Panc1 (cell line): ENCODE data around the gene TBX4. TPM values are rescaled to one million over a fixed set of nuclear protein-coding genes. Genes with fewer than 3 reads are reported as not detected.

ENCODE experiments used
- ATAC-seq: fragments of 200-7000 bp; cut with Tn5 transposase; 2 replicates; pipeline ENCODE4 v1.9.1; 2020; ENCODE audit warnings: mild to moderate bottlenecking, moderate library complexity
- BruUV-seq: library from RNA; stranded (reverse); fragments of 400-500 nt; replicated peaks from 2 replicates; lab custom pipeline; 2021; lab: Mats Ljungman, UMichigan
- CTCF ChIA-PET: fragments of 300-600 bp; sonication (Branson Sonifier 250); formaldehyde crosslinking; loops from one replicate; lab custom pipeline; 2022; ENCODE audit warnings: antibody characterized with exemption; lab: Charles Lee
- POLR2A ChIA-PET: fragments of 300-600 bp; sonication (Branson Sonifier 250); formaldehyde crosslinking; loops from one replicate; lab custom pipeline; 2022; ENCODE audit warnings: antibody characterized with exemption; lab: Charles Lee
- DNase-seq: peaks from one replicate; pipeline ENCODE4 v3.0.0-alpha.2; 2010; ENCODE audit warnings: low read depth, low spot score
- H3K27ac ChIP-seq: 2 replicates; pipeline ENCODE4 v1.5.1; 2011; ENCODE audit warnings: mild to moderate bottlenecking, low read length, inconsistent platforms
- H3K27me3 ChIP-seq: fragments of 200-500 bp; sonication (Bioruptor generic); 2 replicates; pipeline ENCODE4 v1.6.0; 2014; ENCODE audit warnings: low read length, inconsistent platforms; ENCODE audit not compliant: control insufficient read depth, insufficient read depth
- H3K36me3 ChIP-seq: fragments of 200-500 bp; sonication (Bioruptor generic); 2 replicates; pipeline ENCODE4 v1.5.1; 2014; ENCODE audit warnings: inconsistent platforms, mild to moderate bottlenecking, low read length, moderate library complexity; ENCODE audit not compliant: control insufficient read depth, insufficient read depth
- H3K4me1 ChIP-seq: 2 replicates; pipeline ENCODE4 v1.5.1; 2011; ENCODE audit warnings: inconsistent platforms, mild to moderate bottlenecking, low read length, moderate library complexity; ENCODE audit not compliant: control insufficient read depth, insufficient read depth
- H3K4me3 ChIP-seq, 2 experiments: 2 replicates each; pipeline ENCODE4 v1.5.1; 2011 to 2012; ENCODE audit warnings: low read depth in 2 of 2, low read length in 2 of 2, mild to moderate bottlenecking in 2 of 2, inconsistent platforms in 1 of 2, moderate library complexity in 1 of 2
- H3K9me3 ChIP-seq: fragments of 200-500 bp; sonication (Bioruptor generic); 2 replicates; pipeline ENCODE4 v1.5.1; 2014; ENCODE audit warnings: low read depth, mild to moderate bottlenecking, inconsistent platforms, low read length, moderate library complexity; ENCODE audit not compliant: control insufficient read depth, insufficient read depth
- POLR2AphosphoS5 ChIP-seq: IDR thresholded peaks from 2 replicates; pipeline ENCODE4 v1.6.1; 2012; ENCODE audit warnings: mild to moderate bottlenecking, low read depth, low read length, moderate library complexity
- SIN3A ChIP-seq: IDR thresholded peaks from 2 replicates; pipeline ENCODE4 v1.6.1; 2012; ENCODE audit warnings: low read depth, mild to moderate bottlenecking, low read length, moderate library complexity, borderline replicate concordance; ENCODE audit not compliant: insufficient read depth
- TCF7L2 ChIP-seq: IDR thresholded peaks from 2 replicates; pipeline ENCODE4 v1.6.1; 2011; ENCODE audit warnings: mild to moderate bottlenecking, low read depth, low read length, inconsistent platforms
- in situ Hi-C: cut with HindIII; loops from 2 replicates; pipeline ENCODE4 v1.10.0; 2016; ENCODE audit warnings: low sequenced_read_pairs, low pct_unique_long_range_greater_than_20kb
- intact Hi-C: fragments of 100-400 bp; cut with micrococcal nuclease; formaldehyde crosslinking; loops from one replicate; pipeline ENCODE4 v1.10.0; 2022; ENCODE audit not compliant: unreplicated experiment
- total RNA-seq: library from RNA; stranded (reverse); gene quantifications from one replicate; pipeline ENCODE4 v1.2.1, GENCODE V29; 2021; ENCODE audit not compliant: unreplicated experiment
- TF ChIP-seq, protein P1 (sequence below): fragments of 450-650 bp; IDR thresholded peaks from 2 replicates; pipeline ENCODE4 v1.5.1; 2017; ENCODE audit warnings: mild to moderate bottlenecking
- TF ChIP-seq, protein P2 (sequence below), 2 experiments: IDR thresholded peaks; 2 replicates each; pipeline ENCODE4 v1.6.1; 2011 to 2012; ENCODE audit warnings: low read depth in 2 of 2, control low read depth in 1 of 2, low read length in 1 of 2, mild to moderate bottlenecking in 1 of 2, moderate library complexity in 1 of 2; ENCODE audit not compliant: insufficient read depth in 1 of 2

TBX4 gene
- total RNA-seq, 1 experiment from 2014 or later: not detected

DNA sequence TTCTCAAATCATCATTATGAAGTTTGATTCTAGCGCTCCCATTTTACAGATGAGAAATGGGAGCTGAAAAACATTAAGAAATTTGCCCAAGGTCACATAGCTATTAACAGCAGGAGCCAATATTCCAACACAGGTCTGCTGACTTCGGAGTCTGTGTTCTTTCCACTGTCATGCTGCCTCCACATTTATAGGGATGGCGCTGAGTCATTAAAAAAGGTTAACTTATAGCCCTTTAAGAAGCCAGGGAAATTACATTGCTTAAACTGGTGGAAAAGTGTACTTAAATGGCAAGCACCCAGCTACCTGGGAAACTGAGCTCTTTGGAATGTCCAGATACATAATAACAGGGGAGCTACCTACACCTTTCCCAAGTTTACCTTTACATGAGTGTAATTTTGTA is 65.0 kb downstream of the TBX4 start:
- Histone ChIP-seq H3K36me3 (no peaks in the 10 kb centered on the region), H3K4me3 (no peak overlapping the region), H3K4me1 (peaks cover 3% of the 10 kb centered on the region; the same call in 1 of the 2 replicates), H3K27ac (no peak overlapping the region), H3K27me3 (no peaks in the 10 kb centered on the region), H3K9me3 (no peaks in the 10 kb centered on the region)
- intact Hi-C loops (no loop called here), in situ Hi-C loops (no loop called here)
- TF ChIP-seq SIN3A (no peak), TCF7L2 (no peak), POLR2AphosphoS5 (no peak)
- TF ChIP-seq, protein P1, sequence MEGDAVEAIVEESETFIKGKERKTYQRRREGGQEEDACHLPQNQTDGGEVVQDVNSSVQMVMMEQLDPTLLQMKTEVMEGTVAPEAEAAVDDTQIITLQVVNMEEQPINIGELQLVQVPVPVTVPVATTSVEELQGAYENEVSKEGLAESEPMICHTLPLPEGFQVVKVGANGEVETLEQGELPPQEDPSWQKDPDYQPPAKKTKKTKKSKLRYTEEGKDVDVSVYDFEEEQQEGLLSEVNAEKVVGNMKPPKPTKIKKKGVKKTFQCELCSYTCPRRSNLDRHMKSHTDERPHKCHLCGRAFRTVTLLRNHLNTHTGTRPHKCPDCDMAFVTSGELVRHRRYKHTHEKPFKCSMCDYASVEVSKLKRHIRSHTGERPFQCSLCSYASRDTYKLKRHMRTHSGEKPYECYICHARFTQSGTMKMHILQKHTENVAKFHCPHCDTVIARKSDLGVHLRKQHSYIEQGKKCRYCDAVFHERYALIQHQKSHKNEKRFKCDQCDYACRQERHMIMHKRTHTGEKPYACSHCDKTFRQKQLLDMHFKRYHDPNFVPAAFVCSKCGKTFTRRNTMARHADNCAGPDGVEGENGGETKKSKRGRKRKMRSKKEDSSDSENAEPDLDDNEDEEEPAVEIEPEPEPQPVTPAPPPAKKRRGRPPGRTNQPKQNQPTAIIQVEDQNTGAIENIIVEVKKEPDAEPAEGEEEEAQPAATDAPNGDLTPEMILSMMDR: no peak
- TF ChIP-seq, protein P2, sequence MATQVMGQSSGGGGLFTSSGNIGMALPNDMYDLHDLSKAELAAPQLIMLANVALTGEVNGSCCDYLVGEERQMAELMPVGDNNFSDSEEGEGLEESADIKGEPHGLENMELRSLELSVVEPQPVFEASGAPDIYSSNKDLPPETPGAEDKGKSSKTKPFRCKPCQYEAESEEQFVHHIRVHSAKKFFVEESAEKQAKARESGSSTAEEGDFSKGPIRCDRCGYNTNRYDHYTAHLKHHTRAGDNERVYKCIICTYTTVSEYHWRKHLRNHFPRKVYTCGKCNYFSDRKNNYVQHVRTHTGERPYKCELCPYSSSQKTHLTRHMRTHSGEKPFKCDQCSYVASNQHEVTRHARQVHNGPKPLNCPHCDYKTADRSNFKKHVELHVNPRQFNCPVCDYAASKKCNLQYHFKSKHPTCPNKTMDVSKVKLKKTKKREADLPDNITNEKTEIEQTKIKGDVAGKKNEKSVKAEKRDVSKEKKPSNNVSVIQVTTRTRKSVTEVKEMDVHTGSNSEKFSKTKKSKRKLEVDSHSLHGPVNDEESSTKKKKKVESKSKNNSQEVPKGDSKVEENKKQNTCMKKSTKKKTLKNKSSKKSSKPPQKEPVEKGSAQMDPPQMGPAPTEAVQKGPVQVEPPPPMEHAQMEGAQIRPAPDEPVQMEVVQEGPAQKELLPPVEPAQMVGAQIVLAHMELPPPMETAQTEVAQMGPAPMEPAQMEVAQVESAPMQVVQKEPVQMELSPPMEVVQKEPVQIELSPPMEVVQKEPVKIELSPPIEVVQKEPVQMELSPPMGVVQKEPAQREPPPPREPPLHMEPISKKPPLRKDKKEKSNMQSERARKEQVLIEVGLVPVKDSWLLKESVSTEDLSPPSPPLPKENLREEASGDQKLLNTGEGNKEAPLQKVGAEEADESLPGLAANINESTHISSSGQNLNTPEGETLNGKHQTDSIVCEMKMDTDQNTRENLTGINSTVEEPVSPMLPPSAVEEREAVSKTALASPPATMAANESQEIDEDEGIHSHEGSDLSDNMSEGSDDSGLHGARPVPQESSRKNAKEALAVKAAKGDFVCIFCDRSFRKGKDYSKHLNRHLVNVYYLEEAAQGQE (IDR thresholded peaks at IDR 0.05; ENCODE audit: insufficient read depth in 1 of 2, low read depth in 2 of 2, low read length in 1 of 2): no peak
- no TSS peak for BruUV-seq
- DNase-seq (no peak), ATAC-seq (no peak)
- POLR2A ChIA-PET: interaction anchor here (0.6 kb wide), 1 partner anchor 214 kb away, joined by 3 read pairs; no protein-coding TSS in a partner anchor
- CTCF ChIA-PET: no interaction called here

DNA sequence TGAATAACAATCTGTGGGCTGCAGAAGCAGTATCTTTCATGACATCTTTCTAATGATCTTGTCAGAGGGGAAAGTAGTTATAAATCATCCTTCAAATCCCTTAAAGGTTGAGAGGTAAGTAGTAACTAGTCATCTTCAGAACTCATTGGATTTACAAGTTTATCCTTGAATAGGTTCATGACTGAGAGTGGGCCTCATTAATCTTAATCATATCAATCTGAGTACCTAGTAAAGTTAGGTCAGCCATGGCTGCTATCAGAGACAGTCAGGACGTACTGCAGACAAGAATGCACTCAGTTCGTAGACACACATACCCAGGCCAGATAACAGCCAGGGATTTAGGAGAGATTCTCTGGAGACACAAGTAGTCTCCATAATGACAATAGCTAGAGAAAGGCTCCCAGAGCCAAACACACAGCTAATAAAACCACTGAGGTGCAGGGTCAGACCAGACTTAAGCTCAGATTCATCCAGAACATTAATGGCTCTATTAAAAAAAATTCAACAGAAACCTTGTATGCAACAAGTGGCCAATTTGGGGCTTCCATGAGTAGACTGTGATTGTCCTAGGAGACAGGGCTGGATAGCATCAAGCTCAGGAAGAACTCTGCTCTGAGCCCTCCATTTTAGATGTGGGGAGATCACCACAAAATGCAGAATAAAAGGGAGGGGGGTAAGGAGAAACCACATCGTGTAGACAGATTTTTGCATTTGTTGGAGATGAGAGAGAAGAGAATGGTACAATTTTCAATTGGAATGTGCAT is 65.8 kb downstream of the TBX4 start:
- Histone ChIP-seq H3K9me3 (no peaks in the 10 kb centered on the region), H3K4me3 (no peak overlapping the region), H3K36me3 (no peaks in the 10 kb centered on the region), H3K27ac (no peak overlapping the region), H3K27me3 (no peaks in the 10 kb centered on the region), H3K4me1 (peaks cover 3% of the 10 kb centered on the region; the same call in 1 of the 2 replicates)
- in situ Hi-C loops: no loop called here
- intact Hi-C loops: no loop called here
- ChIA-PET CTCF (interaction anchor here (0.6 kb wide), 2 partner anchors 15 to 820 kb away, joined by 3 to 7 read pairs; no protein-coding TSS in a partner anchor), POLR2A (no interaction called here)
- no peak; the same call in 1 of the 2 replicates for ATAC-seq
- DNase-seq: no peak
- TF ChIP-seq SIN3A (no peak), TCF7L2 (no peak), POLR2AphosphoS5 (no peak)
- TF ChIP-seq, protein P2 (IDR thresholded peaks at IDR 0.05; ENCODE audit: insufficient read depth in 1 of 2, low read depth in 2 of 2, low read length in 1 of 2): no peak
- BruUV-seq: no TSS peak
